ENCODE results near the gene EYA2.

EYA2 gene

DNA sequence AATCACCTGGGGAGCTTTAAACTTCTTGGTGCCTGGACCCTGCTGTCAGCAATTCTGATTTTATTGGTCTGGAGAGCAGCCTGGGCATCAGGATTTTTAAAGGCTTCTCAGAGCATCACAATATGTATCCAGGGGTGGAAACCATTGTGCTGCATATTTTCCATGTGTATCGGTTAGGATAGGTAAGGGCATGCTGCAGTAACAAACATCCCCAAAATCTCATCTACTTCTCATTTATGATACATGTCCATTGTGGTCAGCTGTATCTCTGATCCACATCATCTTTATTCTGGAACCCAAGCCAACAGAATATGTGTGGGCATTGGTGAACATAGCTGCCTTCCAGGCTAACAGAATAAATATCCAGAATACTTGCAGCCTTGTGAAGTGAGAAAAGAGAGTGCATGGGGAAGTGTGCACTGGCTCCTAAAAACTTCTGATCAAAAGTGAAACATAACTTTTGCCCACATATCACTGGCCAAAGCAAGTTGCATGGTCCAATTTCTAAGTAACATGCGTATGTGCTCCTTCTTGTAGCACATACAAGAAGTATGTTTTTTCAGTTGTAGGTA, 246.8 kb downstream of the EYA2 start:
- TF ChIP-seq, protein P1, sequence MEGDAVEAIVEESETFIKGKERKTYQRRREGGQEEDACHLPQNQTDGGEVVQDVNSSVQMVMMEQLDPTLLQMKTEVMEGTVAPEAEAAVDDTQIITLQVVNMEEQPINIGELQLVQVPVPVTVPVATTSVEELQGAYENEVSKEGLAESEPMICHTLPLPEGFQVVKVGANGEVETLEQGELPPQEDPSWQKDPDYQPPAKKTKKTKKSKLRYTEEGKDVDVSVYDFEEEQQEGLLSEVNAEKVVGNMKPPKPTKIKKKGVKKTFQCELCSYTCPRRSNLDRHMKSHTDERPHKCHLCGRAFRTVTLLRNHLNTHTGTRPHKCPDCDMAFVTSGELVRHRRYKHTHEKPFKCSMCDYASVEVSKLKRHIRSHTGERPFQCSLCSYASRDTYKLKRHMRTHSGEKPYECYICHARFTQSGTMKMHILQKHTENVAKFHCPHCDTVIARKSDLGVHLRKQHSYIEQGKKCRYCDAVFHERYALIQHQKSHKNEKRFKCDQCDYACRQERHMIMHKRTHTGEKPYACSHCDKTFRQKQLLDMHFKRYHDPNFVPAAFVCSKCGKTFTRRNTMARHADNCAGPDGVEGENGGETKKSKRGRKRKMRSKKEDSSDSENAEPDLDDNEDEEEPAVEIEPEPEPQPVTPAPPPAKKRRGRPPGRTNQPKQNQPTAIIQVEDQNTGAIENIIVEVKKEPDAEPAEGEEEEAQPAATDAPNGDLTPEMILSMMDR (IDR thresholded peaks at IDR 0.05): no peak

DNA sequence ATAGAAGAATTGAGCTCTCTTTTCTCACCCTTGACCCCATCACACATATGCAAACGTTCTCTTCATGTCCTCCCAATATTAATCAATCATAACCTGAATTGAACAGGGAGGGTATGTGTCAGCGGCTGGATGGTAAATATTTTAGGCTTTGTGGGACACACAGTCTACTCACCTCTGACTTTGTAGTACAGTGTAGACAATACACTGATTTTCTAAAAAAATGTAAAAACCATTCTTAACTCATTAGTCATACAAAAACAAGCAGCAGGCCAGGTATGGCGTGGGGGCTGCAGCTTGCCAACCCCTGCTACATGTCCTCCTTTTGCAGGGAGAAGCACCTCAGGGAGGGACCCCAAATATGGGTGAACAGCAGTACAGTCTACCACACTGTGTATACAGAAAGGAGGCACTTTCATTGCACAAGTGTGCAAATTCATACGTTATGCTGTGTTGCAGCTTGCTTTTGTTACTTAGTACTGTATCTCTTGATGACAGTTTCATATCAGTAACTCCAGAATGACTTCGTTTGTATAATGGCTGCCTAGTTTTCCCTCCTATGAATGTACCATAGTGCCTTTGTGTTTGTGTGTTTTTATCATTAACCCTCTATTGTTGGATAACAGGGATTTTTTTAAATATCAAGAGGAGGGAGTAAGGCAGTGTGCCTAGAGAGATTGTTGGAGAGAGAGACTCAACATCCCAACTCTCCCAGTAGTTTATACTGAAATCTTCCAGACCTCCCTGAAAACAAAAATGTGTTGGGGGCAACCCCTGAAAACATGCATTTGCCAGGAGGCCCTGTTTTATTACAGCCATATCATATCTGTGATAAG, 247.5 kb downstream of the EYA2 start:
- TF ChIP-seq, protein P1 (IDR thresholded peaks at IDR 0.05): no peak

DNA sequence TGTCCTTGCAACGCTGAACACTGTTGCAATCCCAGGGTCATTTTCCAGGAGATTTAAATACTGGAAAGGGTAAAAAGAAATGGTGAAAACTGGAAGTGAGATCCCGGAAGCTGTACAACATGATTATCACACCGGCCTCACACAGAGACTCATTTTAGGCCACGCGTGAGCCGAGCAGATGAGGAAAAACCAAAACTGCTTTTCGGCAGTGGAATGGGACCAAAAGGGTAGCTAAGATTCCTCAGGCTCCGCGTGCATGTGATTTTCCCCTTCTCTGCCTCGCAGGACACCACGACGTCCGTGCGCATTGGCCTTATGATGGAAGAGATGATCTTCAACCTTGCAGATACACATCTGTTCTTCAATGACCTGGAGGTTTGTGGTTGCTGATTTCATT, 248.1 kb downstream of the EYA2 start:
- TF ChIP-seq, protein P1 (IDR thresholded peaks at IDR 0.05): no peak

DNA sequence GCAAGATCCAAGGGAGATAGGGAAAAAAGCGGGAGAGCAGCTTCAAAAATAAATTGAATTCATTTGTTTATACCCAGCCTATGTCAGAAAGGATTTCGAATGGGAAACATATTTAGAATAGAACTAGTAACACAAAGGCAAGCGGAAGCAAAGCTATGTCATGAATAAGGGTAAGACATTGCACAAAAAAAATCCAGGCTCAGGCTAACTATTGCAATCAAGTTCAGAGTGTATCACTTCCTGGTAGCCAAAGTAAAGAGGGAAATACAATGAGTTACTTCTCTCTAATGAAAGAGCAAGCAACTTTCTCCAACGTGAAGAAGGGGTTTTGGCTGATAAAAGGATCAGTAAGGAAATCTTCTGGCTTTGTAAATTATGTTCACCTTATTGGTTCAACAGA, 249.0 kb downstream of the EYA2 start:
- TF ChIP-seq, protein P1 (IDR thresholded peaks at IDR 0.05): no peak

DNA sequence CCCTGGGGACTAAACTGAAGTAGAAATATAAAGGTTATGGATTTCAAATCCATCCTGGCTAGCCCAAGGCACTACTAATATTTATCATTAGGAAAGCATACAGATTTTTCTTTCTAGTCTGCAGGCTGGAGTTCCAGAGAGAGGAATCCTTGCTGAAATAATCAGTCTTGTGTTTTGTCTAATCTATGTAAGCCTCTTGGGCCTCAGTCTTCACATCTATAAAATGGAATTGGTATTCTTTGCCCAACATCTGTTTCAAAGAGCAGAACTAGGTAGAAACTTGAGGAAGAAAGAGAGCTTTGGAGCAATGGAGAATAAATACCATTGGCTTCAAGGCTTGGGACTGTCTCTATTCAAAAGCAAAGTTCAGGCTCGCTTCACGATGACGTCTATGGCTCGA, 249.8 kb downstream of the EYA2 start:
- TF ChIP-seq, protein P1 (IDR thresholded peaks at IDR 0.05): no peak

DNA sequence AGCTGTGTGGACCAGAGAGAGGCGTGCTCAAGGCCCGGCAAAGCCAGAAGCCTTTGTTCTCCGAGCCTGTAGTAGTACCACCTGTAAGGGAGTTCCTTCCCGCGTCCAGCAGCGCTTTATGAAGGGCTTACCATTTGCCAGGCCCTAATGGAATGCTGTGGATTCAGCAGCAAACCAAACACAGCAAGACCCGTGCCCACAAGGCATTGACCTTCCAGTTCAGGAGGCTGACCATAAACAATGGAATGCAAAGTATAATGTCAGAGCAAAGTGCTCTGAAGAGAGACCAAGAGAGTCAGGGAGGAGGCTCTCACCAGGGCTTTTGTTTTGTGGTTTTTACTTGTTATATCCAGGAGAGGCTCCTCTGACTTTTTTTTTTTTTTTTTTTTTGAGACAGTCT, 252.0 kb downstream of the EYA2 start:
- TF ChIP-seq, protein P1 (IDR thresholded peaks at IDR 0.05): no peak

DNA sequence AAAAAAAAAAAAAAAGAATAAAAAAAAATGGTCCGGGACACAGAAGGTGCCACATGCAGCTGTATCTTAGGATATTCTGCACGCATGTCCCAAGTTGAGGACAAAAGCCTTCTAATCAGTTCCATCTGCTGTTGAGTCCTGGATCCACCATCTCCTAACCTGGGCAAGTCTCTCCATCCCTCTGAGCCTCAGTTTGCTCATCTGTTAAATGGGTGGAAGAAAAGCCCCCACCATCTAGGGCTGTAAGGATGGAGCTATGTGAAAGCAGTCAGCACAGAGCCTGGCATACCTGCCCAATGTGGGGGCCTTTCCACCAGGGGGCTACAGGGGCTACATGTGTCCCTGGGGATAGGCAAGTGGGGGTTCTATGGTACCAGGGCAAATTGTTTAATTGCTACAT, 253.4 kb downstream of the EYA2 start:
- TF ChIP-seq, protein P1 (IDR thresholded peaks at IDR 0.05): no peak

All from LNCAP (cell line).